Calu3 (cell line): ENCODE data around the gene CD55. TPM values are rescaled to one million over a fixed set of nuclear protein-coding genes. Genes with fewer than 3 reads are reported as not detected.

ENCODE experiments used
- Bru-seq: library from RNA; stranded (reverse); fragments of 400-500 nt; gene quantifications from one replicate; lab custom pipeline; 2021; lab: Mats Ljungman, UMichigan
- BruChase-seq, 2 experiments: library from RNA; stranded (reverse); fragments of 400-500 nt; gene quantifications; one replicate each; lab custom pipeline; 2021; lab: Mats Ljungman, UMichigan
- BruUV-seq: library from RNA; stranded (reverse); fragments of 400-500 nt; replicated peaks from 2 replicates; lab custom pipeline; 2021; lab: Mats Ljungman, UMichigan
- CTCF ChIA-PET: fragments of 300-600 bp; sonication (Branson Sonifier 250); formaldehyde crosslinking; loops from one replicate; lab custom pipeline; 2022; ENCODE audit warnings: antibody characterized with exemption; lab: Charles Lee
- DNase-seq: peaks from one replicate; pipeline ENCODE4 v3.0.0; 2022
- H3K27ac Mint-ChIP-seq: one replicate; pipeline ENCODE4 v1.8.0; 2022; ENCODE audit warnings: mixed read lengths; ENCODE audit not compliant: unreplicated experiment
- H3K27me3 Mint-ChIP-seq: one replicate; pipeline ENCODE4 v1.8.0; 2022; ENCODE audit warnings: mixed read lengths; ENCODE audit not compliant: unreplicated experiment
- H3K36me3 Mint-ChIP-seq: one replicate; pipeline ENCODE4 v1.8.0; 2022; ENCODE audit warnings: mild to moderate bottlenecking, moderate library complexity, mixed read lengths; ENCODE audit not compliant: insufficient read depth, unreplicated experiment
- H3K4me1 Mint-ChIP-seq: one replicate; pipeline ENCODE4 v1.8.0; 2022; ENCODE audit warnings: mild to moderate bottlenecking, low read depth, mixed read lengths; ENCODE audit not compliant: unreplicated experiment
- H3K4me3 Mint-ChIP-seq: one replicate; pipeline ENCODE4 v1.8.0; 2022; ENCODE audit warnings: mild to moderate bottlenecking, low read depth, moderate library complexity, mixed read lengths; ENCODE audit not compliant: unreplicated experiment
- H3K9me3 Mint-ChIP-seq: one replicate; pipeline ENCODE4 v1.8.0; 2022; ENCODE audit warnings: low read depth, mixed read lengths; ENCODE audit not compliant: unreplicated experiment
- intact Hi-C: fragments of 100-400 bp; cut with micrococcal nuclease; formaldehyde crosslinking; loops from one replicate; pipeline ENCODE4 v1.10.0; 2022; ENCODE audit not compliant: unreplicated experiment
- long read RNA-seq: library from polyadenylated mRNA; stranded (forward); transcript quantifications from one replicate; pipeline ENCODE4 v2.0.0, GENCODE V29; 2022
- total RNA-seq: library from RNA; stranded (reverse); gene quantifications from 2 replicates; pipeline ENCODE4 v1.2.3, GENCODE V29; 2022
- TF ChIP-seq, protein P1 (sequence below): fragments of 200-600 bp; IDR thresholded peaks from one replicate; pipeline ENCODE4 v1.8.0; 2022; ENCODE audit warnings: antibody characterized with exemption; ENCODE audit not compliant: unreplicated experiment

The CD55 gene, protein sequence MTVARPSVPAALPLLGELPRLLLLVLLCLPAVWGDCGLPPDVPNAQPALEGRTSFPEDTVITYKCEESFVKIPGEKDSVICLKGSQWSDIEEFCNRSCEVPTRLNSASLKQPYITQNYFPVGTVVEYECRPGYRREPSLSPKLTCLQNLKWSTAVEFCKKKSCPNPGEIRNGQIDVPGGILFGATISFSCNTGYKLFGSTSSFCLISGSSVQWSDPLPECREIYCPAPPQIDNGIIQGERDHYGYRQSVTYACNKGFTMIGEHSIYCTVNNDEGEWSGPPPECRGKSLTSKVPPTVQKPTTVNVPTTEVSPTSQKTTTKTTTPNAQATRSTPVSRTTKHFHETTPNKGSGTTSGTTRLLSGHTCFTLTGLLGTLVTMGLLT
- total RNA-seq (106 and 126 TPM in 2 replicates), Bru-seq, nascent RNA (percentile 99 among the genes with signal in this experiment), BruChase-seq, experiment 1, labeled RNA remaining after a 6-hour chase (percentile 89 among the genes with signal in this experiment), BruChase-seq, experiment 2, labeled RNA remaining after a 2-hour chase (percentile 83 among the genes with signal in this experiment)
- long read RNA-seq, transcript CD55-201 (11 exons, 2,220 nt): minor isoform, 7 of 206 reads
- long read RNA-seq, transcript CD55-204 (10 exons, 2,892 nt): major isoform, 120 of 206 reads
- long read RNA-seq, partial matches to known transcripts: 36 of 206 reads
- long read RNA-seq, other reads (novel, unspliced or antisense): 40 of 206 reads

DNA sequence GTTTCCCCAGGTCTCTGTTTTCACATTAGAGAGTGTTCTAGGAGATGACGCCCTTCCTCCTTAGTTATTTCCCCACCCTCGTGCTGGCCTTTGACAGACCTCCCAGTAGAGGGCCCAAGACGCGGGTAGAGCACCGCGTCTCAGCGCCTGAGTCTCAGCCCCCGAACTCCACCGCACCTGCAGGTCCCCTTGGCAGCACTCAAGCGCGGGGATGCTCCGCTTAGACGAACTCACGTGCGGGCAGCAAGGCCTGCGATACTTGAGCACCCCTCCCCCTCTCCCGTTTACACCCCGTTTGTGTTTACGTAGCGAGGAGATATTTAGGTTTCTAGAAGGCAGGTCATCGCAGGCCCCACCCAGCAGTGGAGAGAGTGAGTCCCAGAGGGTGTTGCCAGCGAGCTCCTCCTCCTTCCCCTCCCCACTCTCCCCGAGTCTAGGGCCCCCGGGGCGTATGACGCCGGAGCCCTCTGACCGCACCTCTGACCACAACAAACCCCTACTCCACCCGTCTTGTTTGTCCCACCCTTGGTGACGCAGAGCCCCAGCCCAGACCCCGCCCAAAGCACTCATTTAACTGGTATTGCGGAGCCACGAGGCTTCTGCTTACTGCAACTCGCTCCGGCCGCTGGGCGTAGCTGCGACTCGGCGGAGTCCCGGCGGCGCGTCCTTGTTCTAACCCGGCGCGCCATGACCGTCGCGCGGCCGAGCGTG, at the start of gene CD55:
CD55 (plus strand) TSS at position 600 of the 711 bp plus-strand sequence; CDS start at position 688, 88 bp downstream.
- BruUV-seq: no TSS peak
- DNase-seq: peak; percentile 99

DNA sequence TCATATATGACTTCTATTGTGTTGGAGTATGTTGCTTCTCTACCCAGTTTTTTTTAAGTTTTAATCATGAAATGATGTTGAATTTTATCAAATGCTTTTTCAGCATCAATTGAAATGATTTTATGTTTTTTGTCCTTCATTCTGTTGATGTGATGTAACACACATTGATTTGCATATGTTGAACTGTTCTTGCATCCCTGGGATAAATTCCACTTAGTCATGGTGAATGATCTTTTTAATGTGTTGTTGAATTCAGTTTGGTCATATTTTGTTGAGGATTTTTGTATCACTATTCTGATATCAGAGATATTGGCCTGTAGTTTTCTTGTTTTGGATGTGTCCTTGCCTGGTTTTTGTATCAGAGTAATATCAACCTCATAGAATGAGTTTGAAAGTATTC, 46.6 kb upstream of the CD55 start:
- no TSS peak for BruUV-seq
- no peaks in the 10 kb centered on the region for H3K27me3 Mint-ChIP-seq
- no peaks in the 10 kb centered on the region for H3K36me3 Mint-ChIP-seq
- H3K4me1 Mint-ChIP-seq: no peaks in the 10 kb centered on the region
- peaks cover 5% of the 10 kb centered on the region for H3K9me3 Mint-ChIP-seq
- H3K4me3 Mint-ChIP-seq: no peak overlapping the region
- intact Hi-C loops: no loop called here
- no peak for DNase-seq
- TF ChIP-seq, protein P1, sequence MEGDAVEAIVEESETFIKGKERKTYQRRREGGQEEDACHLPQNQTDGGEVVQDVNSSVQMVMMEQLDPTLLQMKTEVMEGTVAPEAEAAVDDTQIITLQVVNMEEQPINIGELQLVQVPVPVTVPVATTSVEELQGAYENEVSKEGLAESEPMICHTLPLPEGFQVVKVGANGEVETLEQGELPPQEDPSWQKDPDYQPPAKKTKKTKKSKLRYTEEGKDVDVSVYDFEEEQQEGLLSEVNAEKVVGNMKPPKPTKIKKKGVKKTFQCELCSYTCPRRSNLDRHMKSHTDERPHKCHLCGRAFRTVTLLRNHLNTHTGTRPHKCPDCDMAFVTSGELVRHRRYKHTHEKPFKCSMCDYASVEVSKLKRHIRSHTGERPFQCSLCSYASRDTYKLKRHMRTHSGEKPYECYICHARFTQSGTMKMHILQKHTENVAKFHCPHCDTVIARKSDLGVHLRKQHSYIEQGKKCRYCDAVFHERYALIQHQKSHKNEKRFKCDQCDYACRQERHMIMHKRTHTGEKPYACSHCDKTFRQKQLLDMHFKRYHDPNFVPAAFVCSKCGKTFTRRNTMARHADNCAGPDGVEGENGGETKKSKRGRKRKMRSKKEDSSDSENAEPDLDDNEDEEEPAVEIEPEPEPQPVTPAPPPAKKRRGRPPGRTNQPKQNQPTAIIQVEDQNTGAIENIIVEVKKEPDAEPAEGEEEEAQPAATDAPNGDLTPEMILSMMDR: no peak
- H3K27ac Mint-ChIP-seq: no peak overlapping the region
- CTCF ChIA-PET: no interaction called here

More for the DNA sequence above, at the start of gene CD55:
- Mint-ChIP-seq H3K27me3 (no peaks in the 10 kb centered on the region), H3K36me3 (peaks cover 62% of the 10 kb centered on the region), H3K4me3 (peak within 1 kb of the TSS; percentile 67), H3K27ac (peak within 1 kb of the TSS; percentile 82), H3K9me3 (no peaks in the 10 kb centered on the region), H3K4me1 (peaks cover 37% of the 10 kb centered on the region)
- CTCF ChIA-PET: interaction anchor here (0.5 to 2.2 kb wide), 10 partner anchors 16 to 395 kb away, joined by 3 to 13 read pairs (median 4); no protein-coding TSS in a partner anchor
- intact Hi-C loops: loop anchor here (1.0 to 10.0 kb wide), 3 partner anchors 71 to 296 kb away; no protein-coding TSS in a partner anchor
- TF ChIP-seq, protein P1: no peak

DNA sequence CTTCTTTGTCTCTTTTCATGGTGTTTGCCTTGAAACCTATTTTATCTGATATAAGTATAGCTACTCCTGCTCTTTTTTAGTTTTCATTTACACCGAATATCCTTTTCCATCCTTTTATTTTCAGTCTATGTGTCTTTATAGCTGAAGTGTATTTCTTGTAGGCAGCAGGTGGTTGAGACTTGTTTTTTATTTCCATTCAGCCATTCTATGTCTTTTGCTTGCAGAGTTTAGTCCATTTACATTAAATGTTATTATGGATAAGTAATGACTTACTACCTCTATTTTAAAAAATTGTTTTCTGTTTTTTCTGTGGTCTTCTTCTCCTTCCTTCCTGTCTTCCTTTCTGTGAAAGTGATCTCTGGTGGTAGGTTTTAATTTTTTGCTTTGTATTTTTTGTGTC, 45.0 kb upstream of the CD55 start:
- DNase-seq: no peak
- H3K27ac Mint-ChIP-seq: no peak overlapping the region
- H3K4me1 Mint-ChIP-seq: peaks cover 7% of the 10 kb centered on the region
- intact Hi-C loops: no loop called here
- H3K36me3 Mint-ChIP-seq: no peaks in the 10 kb centered on the region
- peaks cover 3% of the 10 kb centered on the region for H3K9me3 Mint-ChIP-seq
- no peaks in the 10 kb centered on the region for H3K27me3 Mint-ChIP-seq
- CTCF ChIA-PET: no interaction called here
- no TSS peak for BruUV-seq
- TF ChIP-seq, protein P1: no peak
- H3K4me3 Mint-ChIP-seq: no peak overlapping the region

DNA sequence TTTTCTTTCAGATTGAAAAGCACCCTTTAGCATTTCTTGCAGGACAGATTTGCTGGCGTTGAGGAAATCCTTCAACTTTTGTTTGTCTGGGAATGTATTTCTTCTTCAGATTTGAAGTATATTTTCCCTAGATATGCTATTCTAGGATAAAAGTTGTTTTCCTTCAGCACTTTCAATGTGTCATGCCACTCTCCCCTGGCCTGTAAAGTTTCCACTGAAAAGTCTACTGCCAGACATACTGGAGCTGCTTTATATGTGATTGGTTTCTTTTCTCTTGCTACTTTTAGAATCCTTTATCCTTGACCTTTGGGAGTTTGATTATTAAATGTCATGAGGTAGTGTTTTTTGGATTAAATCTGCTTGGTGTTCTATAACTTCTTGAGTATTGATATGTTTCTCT, 44.2 kb upstream of the CD55 start:
- no peak overlapping the region for H3K4me3 Mint-ChIP-seq
- CTCF ChIA-PET: no interaction called here
- no peak for DNase-seq

More for the DNA sequence above, 44.2 kb upstream of the CD55 start:
- Mint-ChIP-seq H3K4me1 (peaks cover 14% of the 10 kb centered on the region), H3K9me3 (peaks cover 3% of the 10 kb centered on the region), H3K27ac (no peak overlapping the region), H3K36me3 (no peaks in the 10 kb centered on the region), H3K27me3 (no peaks in the 10 kb centered on the region)
- TF ChIP-seq, protein P1: no peak
- BruUV-seq: no TSS peak
- intact Hi-C loops: no loop called here
